Skeletal muscle satellite cell (primary cell): ENCODE measurements around the gene UBE2QL1. TPM values are rescaled to one million over a fixed set of nuclear protein-coding genes. Genes with fewer than 3 reads are reported as not detected.

Experiments
- H3K27me3 ChIP-seq: 2 replicates; pipeline ENCODE4 v1.7.0; 2013; ENCODE audit warnings: low read length; ENCODE audit not compliant: control insufficient read depth, insufficient read depth
- H3K36me3 ChIP-seq: 2 replicates; pipeline ENCODE4 v1.7.0; 2013; ENCODE audit warnings: mild to moderate bottlenecking, control low read depth, low read length; ENCODE audit not compliant: insufficient read depth
- H3K4me1 ChIP-seq: 2 replicates; pipeline ENCODE4 v1.7.0; 2013; ENCODE audit warnings: low read length; ENCODE audit not compliant: control insufficient read depth, insufficient read depth
- H3K4me2 ChIP-seq: 2 replicates; pipeline ENCODE4 v1.7.0; 2013; ENCODE audit warnings: mild to moderate bottlenecking, low read length
- H3K4me3 ChIP-seq: 2 replicates; pipeline ENCODE4 v1.7.0; 2013; ENCODE audit warnings: low read length
- H3K9ac ChIP-seq: 2 replicates; pipeline ENCODE4 v1.7.0; 2013; ENCODE audit warnings: mild to moderate bottlenecking, low read depth, low read length, moderate library complexity
- H3K9me3 ChIP-seq: replicated peaks from 2 replicates; pipeline ENCODE4 v1.7.0; 2013; ENCODE audit warnings: mild to moderate bottlenecking, control low read depth, low read length
- total RNA-seq: library from RNA; depleted of rRNA; stranded (reverse); fragments of >200 nt; gene quantifications from 2 replicates; pipeline ENCODE4 v1.2.3, GENCODE V29; 2012; rRNA removed

Gene UBE2QL1, protein sequence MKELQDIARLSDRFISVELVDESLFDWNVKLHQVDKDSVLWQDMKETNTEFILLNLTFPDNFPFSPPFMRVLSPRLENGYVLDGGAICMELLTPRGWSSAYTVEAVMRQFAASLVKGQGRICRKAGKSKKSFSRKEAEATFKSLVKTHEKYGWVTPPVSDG
- not detected in 2 replicates for total RNA-seq

DNA sequence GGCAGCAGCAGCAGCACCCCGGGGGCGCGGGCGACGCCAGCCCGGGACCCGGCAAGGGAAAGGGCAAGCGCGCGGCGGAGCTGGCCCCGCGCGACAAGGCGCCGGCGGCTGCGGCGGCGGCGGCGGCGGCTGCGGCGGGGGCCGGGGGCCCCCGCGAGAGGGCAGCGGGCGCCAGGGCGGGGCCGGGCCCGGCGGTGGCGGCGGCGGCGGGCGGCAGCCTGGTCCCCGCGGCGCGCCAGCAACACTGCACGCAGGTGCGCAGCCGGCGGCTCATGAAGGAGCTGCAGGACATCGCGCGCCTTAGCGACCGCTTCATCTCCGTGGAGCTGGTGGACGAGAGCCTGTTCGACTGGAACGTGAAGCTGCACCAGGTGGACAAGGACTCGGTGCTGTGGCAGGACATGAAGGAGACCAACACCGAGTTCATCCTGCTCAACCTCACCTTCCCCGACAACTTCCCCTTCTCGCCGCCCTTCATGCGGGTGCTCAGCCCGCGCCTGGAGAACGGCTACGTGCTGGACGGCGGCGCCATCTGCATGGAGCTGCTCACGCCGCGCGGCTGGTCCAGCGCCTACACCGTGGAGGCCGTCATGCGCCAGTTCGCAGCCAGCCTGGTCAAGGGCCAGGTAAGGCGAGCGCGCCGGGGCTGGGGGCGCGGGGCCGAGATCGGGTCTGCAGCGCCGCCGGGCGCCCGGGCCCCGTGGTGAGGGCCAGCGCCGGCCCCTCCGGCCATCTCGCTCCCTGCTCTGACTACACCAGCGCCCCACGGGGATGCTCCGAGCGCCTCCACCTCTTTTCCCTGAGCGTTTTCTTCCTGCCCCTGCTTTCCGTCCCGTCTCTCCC, at the start of gene UBE2QL1:
Gene UBE2QL1 (plus strand): TSS at position 238 of the 843 bp plus-strand sequence. CDS start 35 bp downstream, at position 273.
- peaks cover 4% of the 10 kb centered on the region for H3K4me1 ChIP-seq
- H3K9ac ChIP-seq: no peak within 1 kb of the TSS
- no peaks in the 10 kb centered on the region for H3K36me3 ChIP-seq
- H3K27me3 ChIP-seq: peaks cover 54% of the 10 kb centered on the region
- peak within 1 kb of the TSS; percentile 61 for H3K4me2 ChIP-seq
- H3K4me3 ChIP-seq: no peak within 1 kb of the TSS
- H3K9me3 ChIP-seq: no peaks in the 10 kb centered on the region

DNA sequence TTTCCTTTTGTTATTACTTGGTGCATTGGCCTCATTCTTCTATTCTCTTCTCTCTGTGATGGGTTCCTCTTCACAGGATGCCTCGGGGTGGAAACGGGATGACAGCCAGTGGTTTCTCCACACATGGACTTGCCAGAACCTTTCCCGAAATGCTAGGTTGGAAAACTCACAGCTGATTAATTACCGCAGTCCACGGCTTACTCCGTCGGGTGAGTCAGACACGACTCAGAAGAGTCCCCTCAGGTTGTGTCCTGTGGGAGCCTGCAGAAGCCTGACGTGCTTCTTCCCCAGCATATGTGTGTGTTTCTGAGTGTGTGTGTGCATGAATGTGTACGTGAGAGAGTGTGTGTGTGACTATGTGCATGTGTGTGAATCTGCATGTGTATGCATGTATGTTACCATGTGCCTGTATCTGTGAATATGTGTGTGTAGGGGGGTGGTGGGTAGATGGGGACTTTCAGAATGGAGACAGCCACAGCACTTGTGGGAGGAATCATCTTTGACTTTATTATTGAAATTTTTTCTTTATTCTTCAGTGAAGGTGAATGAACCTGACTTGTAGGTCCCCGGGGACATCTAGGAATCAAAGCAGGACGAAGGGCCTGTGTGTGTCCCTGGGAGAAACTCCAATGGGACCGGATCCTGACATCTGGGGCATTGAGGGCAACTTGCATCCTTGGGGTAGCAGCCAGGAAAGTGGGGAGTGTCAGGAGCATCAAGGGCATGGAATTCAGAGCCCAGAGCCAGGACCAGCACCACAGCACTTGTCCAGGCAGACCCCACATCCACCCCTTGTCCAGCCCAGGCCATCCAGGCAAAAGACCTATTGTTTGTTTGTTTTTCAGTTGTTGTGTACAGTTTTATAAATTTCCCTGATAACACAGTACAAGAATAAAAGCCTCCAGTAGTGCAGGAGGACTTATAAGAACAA, 48.4 kb upstream of the UBE2QL1 start:
- Histone ChIP-seq H3K9me3 (no peaks in the 10 kb centered on the region), H3K27me3 (peaks cover 13% of the 10 kb centered on the region), H3K9ac (no peak overlapping the region), H3K4me2 (no peak overlapping the region), H3K4me1 (no peaks in the 10 kb centered on the region), H3K36me3 (no peaks in the 10 kb centered on the region), H3K4me3 (no peak overlapping the region)

DNA sequence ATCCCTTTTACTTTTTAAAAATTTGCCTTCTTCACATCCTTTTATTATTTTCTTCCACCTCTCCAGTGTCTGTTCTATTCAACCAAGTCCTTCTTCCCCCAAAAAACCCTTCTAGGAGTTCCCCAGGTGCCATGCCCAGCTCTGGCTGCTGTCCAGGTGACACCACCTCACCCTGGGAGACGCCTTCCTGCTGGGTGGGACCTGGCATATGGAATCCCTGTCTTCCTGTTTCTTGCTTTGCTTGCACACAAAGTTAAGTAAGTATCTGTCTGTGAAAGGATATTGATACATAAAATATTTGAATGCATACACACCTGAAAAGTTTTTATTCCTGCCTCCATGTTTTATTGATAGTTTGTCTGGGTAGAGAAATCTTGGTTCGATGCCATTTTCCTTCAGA, 47.2 kb upstream of the UBE2QL1 start:
- Histone ChIP-seq H3K27me3 (peaks cover 13% of the 10 kb centered on the region), H3K4me1 (no peaks in the 10 kb centered on the region), H3K9me3 (no peaks in the 10 kb centered on the region), H3K4me2 (no peak overlapping the region), H3K9ac (no peak overlapping the region), H3K36me3 (no peaks in the 10 kb centered on the region), H3K4me3 (no peak overlapping the region)

DNA sequence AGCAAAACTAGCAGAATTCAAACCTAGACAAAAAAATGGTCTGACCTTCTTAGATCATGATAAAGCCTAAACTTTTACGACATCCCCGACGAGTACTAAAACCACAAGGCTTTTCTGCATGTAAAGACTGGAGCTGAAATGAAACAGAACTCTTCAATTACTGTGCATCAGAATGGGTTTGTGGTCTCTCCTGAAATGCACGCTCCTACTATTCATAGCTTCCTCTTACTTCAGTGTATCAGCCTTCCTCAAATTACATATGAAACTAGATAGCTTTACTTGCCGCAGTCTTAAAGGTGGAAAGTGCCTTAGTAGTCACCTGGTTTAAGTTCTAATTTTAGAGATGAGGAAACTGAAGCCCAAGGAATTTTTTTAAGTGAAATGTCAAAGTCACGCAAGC, 45.7 kb upstream of the UBE2QL1 start:
- Histone ChIP-seq H3K4me1 (no peaks in the 10 kb centered on the region), H3K9me3 (no peaks in the 10 kb centered on the region), H3K4me2 (no peak overlapping the region), H3K9ac (no peak overlapping the region), H3K36me3 (no peaks in the 10 kb centered on the region), H3K27me3 (peaks cover 16% of the 10 kb centered on the region), H3K4me3 (no peak overlapping the region)

DNA sequence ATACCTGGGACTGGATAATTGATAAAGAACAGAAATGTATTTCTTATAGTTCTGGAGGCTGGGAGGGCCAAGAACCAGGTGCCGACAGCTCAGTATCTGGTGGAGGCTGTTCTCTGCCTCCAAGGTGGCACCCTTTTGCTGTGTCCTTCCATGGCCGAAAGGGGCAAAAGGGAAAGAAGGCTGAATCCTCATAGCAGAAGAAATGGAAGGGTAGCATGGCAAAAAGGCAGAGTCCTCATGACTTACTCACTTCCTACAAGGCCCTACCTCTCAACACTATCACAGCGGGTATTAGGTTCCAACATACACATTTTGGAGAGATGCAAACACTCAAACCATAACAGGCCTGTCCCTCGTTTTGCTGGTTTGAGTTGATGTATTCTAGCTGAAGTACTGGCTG, 45.2 kb upstream of the UBE2QL1 start:
- Histone ChIP-seq H3K4me1 (no peaks in the 10 kb centered on the region), H3K9ac (no peak overlapping the region), H3K4me2 (no peak overlapping the region), H3K36me3 (no peaks in the 10 kb centered on the region), H3K27me3 (peaks cover 16% of the 10 kb centered on the region), H3K9me3 (no peaks in the 10 kb centered on the region), H3K4me3 (no peak overlapping the region)

DNA sequence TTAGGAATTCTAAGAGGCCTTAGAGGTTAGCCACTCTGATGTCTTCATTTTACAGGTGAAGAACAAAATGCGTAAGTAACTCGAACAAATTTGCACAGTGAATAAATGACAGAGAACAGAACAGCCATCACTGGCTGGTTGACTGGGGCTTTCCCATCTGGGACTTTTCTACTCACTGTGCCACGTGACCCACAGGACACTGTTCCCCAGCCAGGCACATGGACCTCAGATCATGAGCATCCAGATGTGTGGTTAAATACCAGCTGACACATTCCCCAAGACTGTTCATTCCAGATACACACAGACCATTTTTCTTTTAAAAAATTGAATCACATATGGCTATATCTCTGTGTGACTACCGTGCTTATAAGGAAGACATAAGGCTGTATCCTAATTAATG, 44.5 kb upstream of the UBE2QL1 start:
- Histone ChIP-seq H3K9ac (no peak overlapping the region), H3K4me3 (no peak overlapping the region), H3K4me1 (no peaks in the 10 kb centered on the region), H3K27me3 (peaks cover 14% of the 10 kb centered on the region), H3K4me2 (no peak overlapping the region), H3K9me3 (no peaks in the 10 kb centered on the region), H3K36me3 (no peaks in the 10 kb centered on the region)

DNA sequence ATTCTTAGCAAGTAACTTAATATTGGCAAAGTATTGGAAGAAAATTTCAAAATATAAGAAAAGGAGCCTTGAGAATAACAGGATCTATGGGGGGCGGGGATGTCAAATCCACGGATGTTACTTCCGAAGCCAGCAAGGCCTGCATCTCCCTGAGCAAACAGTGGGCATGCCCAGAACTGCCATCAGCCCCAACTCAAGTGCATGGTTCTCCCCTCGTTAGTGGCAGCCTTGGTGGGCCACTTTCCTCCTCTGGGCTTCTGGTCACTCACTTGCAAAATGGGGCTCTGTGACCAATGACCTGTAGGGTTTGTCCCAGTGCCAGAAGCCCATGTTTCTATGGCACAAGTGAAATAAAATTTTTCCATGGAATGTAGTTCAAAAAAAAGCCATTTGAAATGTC, 43.1 kb upstream of the UBE2QL1 start:
- Histone ChIP-seq H3K27me3 (peaks cover 14% of the 10 kb centered on the region), H3K4me1 (no peaks in the 10 kb centered on the region), H3K9ac (no peak overlapping the region), H3K4me3 (no peak overlapping the region), H3K4me2 (no peak overlapping the region), H3K36me3 (no peaks in the 10 kb centered on the region), H3K9me3 (no peaks in the 10 kb centered on the region)

DNA sequence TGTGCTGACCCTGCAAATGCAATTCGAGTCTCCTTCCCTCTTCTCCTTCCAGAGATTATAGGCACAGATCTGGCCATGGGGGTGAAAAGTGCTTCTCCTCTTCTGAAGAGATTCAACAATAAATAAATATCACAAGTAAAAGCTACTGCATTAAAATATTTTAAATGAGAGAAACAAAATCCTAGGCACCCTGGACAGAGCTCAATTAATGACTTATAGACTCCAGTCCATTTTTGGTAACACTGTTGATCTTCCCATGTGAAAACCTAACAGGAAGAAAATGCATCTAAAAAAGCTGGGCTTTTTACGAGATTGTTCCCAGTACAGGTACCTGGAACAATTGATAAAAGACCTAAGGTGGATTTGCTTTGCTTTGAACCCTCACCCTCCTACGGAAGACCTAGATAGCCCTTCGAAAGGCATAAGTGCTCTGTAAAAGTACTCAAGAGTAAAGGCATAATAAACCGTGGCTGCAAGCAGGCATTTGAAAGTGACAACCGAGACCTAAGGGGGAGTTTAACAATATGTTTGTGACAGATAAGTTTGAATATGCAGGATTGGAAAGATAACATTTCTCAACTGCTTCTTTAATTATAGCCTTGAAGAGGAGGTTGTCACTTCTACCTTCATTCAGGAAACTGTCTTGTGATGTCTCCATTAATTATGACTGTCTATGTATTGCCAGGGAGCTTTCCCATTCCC, 41.0 kb upstream of the UBE2QL1 start:
- no peaks in the 10 kb centered on the region for H3K36me3 ChIP-seq
- H3K4me3 ChIP-seq: no peak overlapping the region
- H3K9ac ChIP-seq: no peak overlapping the region
- no peaks in the 10 kb centered on the region for H3K4me1 ChIP-seq
- H3K9me3 ChIP-seq: no peaks in the 10 kb centered on the region
- H3K4me2 ChIP-seq: no peak overlapping the region
- peaks cover 13% of the 10 kb centered on the region for H3K27me3 ChIP-seq

DNA sequence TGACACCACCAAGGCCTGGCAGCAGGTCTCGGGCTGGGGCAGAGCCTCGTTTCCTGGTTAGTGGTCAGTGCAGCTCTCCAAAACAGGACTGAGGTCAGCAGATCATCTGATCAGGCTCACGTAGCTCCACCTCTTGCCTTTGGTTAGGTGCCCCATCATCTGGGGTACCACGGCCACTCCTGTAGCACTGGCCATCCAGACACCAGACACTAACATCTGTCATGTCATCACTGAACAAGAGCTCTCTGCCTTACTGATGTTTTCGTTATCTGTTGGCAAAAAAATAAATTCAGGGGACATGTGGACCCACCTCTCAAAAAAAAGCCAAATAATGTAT, 40.4 kb upstream of the UBE2QL1 start:
- Histone ChIP-seq H3K36me3 (no peaks in the 10 kb centered on the region), H3K27me3 (peaks cover 15% of the 10 kb centered on the region), H3K4me2 (no peak overlapping the region), H3K4me1 (no peaks in the 10 kb centered on the region), H3K4me3 (no peak overlapping the region), H3K9me3 (no peaks in the 10 kb centered on the region), H3K9ac (no peak overlapping the region)

DNA sequence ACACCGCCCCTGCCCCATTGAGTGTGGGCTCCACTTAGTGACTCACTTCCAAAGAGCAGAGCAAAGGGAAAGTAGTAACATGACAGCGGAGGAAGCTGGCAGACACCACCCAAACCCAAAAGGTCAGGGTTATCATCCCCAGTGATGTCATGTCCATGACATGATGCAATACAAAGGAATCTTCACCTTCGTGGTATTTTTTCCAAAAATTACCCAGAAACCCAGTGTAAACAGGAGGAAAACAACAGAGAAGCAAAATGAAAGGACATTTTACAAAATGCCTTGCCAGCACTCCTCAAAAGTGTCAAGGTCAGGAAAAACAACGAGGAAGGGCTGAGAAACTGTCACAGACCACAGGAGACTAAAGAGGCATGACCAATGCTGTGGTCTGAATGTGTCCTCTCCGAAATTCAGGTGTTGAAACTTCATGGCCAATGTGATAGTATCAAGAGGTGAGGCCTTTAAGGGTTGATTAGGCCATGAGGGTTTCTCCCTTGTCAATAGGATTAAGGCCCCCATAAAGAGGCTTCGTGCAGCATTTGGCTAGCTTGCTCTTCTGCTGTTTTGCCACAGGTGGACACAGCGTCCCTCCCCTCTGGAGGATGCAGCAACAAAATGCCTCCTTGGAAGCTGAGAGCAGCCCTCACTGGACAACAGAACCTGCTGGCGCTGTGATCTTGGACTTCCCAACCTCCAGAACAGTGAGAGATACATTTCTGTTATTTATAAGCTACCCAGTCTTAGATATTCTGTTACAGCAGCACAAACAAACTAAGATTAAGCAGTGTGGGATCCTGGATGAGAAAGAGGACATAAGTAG, 39.8 kb upstream of the UBE2QL1 start:
- H3K36me3 ChIP-seq: no peaks in the 10 kb centered on the region
- no peaks in the 10 kb centered on the region for H3K4me1 ChIP-seq
- no peak overlapping the region for H3K9ac ChIP-seq
- no peak overlapping the region for H3K4me2 ChIP-seq
- peaks cover 12% of the 10 kb centered on the region for H3K27me3 ChIP-seq
- no peaks in the 10 kb centered on the region for H3K9me3 ChIP-seq
- no peak overlapping the region for H3K4me3 ChIP-seq
